NCI-H2081 (cell line): ENCODE measurements around the gene PLA2G2C.
"Not testable (repeated sequence)": the region's sequence is repeated elsewhere in the genome, so short reads cannot be mapped to it uniquely, and the experiment has no call there.

Source experiments
- DNase-seq, 2 experiments: peaks; one replicate each; lab custom pipeline; 2025; lab: John Stamatoyannopoulos, UW

The PLA2G2C gene

GRCh38 chr1:20130518-20130917 is 55.8 kb downstream of the PLA2G2C start:
- DNase-seq: not testable (repeated sequence)

- no peak for DNase-seq
Measured at GRCh38 chr1:20126806-20127440, 59.4 kb downstream of the PLA2G2C start.

GRCh38 chr1:20126041-20126805 is 60.1 kb downstream of the PLA2G2C start:
- no peak for DNase-seq

GRCh38 chr1:20125100-20125499 is 61.2 kb downstream of the PLA2G2C start:
- no peak for DNase-seq

- DNase-seq: no peak
Measured at GRCh38 chr1:20124456-20125057, 61.8 kb downstream of the PLA2G2C start.

- no peak for DNase-seq
Measured at GRCh38 chr1:20123722-20124455, 62.4 kb downstream of the PLA2G2C start.

- DNase-seq: no peak
Measured at GRCh38 chr1:20120796-20121195, 65.5 kb downstream of the PLA2G2C start.

- DNase-seq: no peak
Measured at GRCh38 chr1:20119347-20119746, 67.0 kb downstream of the PLA2G2C start, which contains the start of gene PLA2G2D. Gene PLA2G2D (minus strand): TSS chr1:20119536. CDS start chr1:20119498, 38 bp downstream.

- DNase-seq: no peak
Measured at GRCh38 chr1:20117236-20117635, 69.1 kb downstream of the PLA2G2C start.

- DNase-seq: no peak
Measured at GRCh38 chr1:20115916-20116315, 70.4 kb downstream of the PLA2G2C start.

- no peak for DNase-seq
Measured at GRCh38 chr1:20115479-20115878, 70.8 kb downstream of the PLA2G2C start.

- DNase-seq: no peak
Measured at GRCh38 chr1:20114021-20114648, 72.2 kb downstream of the PLA2G2C start.
